Spleen (tissue), 7 donors: ENCODE results near the gene ARHGAP10.

Source experiments
- CTCF ChIP-seq, 11 experiments: fragments of 200-600 bp in 7 of 11; fragments of 450-650 bp in 4 of 11; sonication (generic) in 4 of 11; IDR thresholded peaks in 8 of 11; conservative IDR thresholded peaks in 3 of 11; 1 replicate in 7 of 11; 2 replicates in 4 of 11; pipeline versions ENCODE4 v1.4.0 to v1.8.0; 2016 to 2021; ENCODE audit warnings: antibody characterized with exemption in 11 of 11, inconsistent platforms in 4 of 11, mild to moderate bottlenecking in 1 of 11
- POLR2A ChIP-seq, 3 donors: fragments of 450-650 bp; IDR thresholded peaks; one replicate each; pipeline ENCODE4 v1.5.1; 2017; ENCODE audit warnings: antibody characterized with exemption in 3 of 3, mild to moderate bottlenecking in 1 of 3
- POLR2AphosphoS5 ChIP-seq, 3 donors: sonication (generic); formaldehyde crosslinking; IDR thresholded peaks; one replicate each; pipeline ENCODE4 v1.5.1; 2017; ENCODE audit warnings: antibody characterized with exemption in 3 of 3
- donor health status: DM: no; HTN: no; CAD: no; lungs with moderate emphysema.
- donor health status: DM: no; HTN: no; CAD: no.
- donor health status: DM: no; HTN: no; CAD: no.

- no peak for TF ChIP-seq POLR2AphosphoS5 (IDR thresholded peaks at IDR 0.05)
- TF ChIP-seq CTCF (IDR thresholded peaks at IDR 0.05 in 8 of 11, conservative IDR thresholded peaks at IDR 0.05 in 3 of 11): no peak
- TF ChIP-seq POLR2A (IDR thresholded peaks at IDR 0.05): no peak
Observed at GRCh38 chr4:147954850-147955249, 223.0 kb downstream of the ARHGAP10 start.
